ENCODE data around the gene MYL10.

DNA sequence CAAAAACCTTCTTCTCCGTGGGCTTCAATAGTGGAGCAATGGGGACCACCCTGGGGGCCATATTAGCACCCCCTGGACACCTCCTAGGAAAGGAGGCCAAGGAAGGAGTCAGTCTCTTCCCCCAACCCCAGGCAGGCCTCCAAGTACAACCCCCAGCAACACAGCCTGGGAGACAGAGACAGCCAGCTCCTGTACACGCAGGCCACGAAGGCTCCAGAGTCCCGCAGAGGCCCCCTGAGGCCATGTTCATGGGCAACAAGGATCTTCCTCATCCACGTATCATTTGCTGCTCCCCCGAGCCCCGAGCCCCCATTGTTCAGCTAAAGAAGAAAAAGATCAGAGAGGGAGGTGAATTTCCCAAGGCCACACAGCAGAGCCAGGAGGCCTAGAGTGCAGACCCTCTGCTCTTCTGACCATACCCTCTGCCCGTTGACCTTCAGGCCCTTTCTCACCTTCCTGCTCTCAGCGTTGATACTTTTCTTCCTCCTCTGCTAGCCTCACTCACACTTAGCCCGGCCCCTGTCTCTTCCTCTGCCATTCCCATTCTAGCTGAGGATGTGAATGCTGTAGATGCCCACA is 35.9 kb upstream of the MYL10 start:
- no peak for TF ChIP-seq EZH2phosphoT487 (IDR thresholded peaks at IDR 0.05; ENCODE audit: insufficient read depth, low read depth)
- no peak for TF ChIP-seq EZH2 (IDR thresholded peaks at IDR 0.05; ENCODE audit: insufficient read depth, poor library complexity, severe bottlenecking)

All from GM23248 (cell line).